Measurements from ENCODE around the gene ATXN7L1.

Gene ATXN7L1

GRCh38 chr7:105826143-105826542, 50.3 kb downstream of the ATXN7L1 start:
- no peak for DNase-seq

- DNase-seq = no peak
Measured at GRCh38 chr7:105825371-105825770, 51.0 kb downstream of the ATXN7L1 start.

DNA sequence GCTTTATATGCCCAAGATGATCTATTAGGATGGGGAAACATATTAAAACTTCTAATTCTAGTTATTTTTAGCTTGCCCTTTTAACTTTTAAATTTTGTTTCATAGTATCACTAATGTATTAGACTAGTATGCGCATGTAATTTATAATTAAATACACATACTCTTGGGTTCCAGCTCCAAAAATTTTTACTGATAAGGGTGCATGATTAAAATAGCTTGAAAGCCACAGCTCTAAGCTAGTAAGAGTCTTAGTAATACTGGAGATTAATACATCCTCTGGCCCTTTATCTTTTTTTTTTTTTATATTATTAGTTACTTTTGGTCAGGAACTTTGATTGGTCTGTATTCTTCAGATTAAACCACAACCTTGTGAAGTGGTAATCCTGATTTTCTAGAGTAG, 53.6 kb downstream of the ATXN7L1 start:
- DNase-seq = no peak

DNA sequence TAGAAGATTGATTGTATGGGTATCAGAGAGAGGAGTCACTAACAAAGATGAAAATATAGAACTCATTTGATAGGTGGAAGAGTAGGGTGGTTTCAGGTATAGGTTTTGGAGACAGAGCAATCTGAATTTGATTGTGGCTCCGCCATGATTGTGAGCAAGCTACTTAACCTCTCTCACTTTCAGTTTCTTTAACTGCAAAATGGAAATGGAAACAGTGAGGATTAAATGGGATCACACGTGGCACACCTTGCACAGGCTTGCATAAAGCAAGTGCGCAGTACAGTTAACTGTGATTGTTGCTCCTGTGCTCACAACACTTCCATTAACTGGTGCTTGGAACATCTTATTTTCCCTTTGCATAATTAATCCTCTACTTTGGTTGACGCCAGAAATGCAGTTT, 54.9 kb downstream of the ATXN7L1 start:
- DNase-seq = no peak

- no peak for DNase-seq
Measured at GRCh38 chr7:105820363-105821066, 55.9 kb downstream of the ATXN7L1 start.

DNA sequence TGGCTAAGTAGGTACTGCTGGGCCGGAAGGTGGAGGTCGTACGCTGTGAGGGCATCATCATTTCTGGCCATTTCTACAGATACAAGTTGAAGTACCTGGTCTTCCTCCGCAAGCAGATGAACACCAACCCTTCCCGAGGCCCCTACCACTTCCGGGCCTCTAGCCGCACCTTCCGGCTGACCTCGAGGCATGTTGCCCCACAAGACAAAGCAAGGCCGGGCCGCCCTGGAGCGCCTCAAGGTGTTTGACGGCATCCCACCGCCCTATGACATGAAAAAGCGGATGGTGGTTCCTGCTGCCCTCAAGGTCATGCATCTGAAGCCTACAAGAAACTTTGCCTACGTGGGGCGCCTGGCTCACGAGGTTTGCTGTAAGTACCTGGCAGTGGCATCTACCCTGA, 56.8 kb downstream of the ATXN7L1 start:
- no peak for DNase-seq

DNA sequence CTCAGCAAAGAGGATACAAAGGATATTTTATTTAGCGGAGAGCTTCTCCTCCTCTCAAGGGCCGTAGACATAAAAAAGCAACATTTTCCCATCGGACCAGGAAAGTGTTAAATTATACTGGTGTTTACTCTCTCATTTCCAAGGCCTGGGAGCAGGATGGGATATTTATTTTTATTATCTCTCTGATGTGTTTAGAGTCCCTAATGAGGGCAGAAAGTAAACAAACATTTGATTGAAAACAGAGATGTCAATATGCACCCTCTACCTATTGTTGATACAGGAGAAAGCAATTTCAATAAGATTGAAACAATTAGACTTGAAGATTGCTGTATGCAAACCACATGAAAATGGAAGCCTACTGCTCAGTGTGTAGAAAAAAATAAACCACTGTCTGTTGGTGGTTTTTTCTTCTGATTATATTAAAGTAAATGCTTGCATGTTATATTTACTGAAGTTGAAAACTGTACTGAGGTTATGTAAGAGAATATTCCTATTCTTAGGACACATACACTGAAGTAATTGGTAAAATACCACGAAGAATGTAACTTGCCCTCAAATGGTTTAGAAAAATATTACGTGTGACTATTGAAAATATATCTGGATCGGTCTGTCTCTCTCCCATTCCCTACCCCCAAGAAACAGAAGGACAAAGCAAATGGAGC, 59.3 kb downstream of the ATXN7L1 start:
- no peak for DNase-seq

GRCh38 chr7:105816266-105816843, 60.0 kb downstream of the ATXN7L1 start:
- DNase-seq = no peak

DNA sequence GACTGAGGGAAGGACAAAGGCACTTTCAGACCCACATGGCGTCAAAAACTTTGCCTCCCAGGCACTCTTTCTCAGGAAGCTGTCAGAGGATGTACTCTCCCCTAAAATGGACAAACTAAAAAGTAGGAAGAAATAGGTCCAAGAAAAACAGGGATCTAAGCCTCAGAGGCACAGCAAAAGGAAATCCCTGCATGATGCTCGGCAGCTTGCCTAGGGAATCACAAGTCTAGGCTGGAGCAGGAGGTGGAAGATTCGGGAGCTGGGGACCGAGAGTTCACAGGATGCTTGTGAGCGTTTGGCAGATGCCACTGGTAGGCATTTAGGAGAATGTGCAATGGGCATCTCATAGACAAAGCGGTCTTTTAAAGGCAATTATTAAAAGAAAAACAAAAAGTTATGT, 60.8 kb downstream of the ATXN7L1 start:
- DNase-seq = no peak

DNA sequence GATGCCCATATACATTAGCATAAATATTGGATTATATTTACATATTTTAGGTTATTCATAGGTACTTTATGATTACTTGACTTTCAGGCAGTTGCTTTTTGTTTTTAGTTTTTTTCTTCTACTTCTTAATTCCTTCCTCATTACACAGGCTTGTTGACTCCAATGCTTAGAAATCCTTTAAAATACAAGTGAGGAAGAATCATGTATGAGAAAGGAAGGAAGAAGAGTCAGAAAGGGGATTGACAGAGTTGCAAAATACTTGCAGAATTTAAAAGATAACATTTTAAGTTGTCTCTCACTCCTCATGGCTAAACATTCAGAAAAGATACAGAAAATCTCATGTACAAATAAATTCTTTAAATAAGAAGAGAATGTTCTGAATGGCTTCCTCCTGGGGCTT, 61.9 kb downstream of the ATXN7L1 start:
- DNase-seq = no peak

DNA sequence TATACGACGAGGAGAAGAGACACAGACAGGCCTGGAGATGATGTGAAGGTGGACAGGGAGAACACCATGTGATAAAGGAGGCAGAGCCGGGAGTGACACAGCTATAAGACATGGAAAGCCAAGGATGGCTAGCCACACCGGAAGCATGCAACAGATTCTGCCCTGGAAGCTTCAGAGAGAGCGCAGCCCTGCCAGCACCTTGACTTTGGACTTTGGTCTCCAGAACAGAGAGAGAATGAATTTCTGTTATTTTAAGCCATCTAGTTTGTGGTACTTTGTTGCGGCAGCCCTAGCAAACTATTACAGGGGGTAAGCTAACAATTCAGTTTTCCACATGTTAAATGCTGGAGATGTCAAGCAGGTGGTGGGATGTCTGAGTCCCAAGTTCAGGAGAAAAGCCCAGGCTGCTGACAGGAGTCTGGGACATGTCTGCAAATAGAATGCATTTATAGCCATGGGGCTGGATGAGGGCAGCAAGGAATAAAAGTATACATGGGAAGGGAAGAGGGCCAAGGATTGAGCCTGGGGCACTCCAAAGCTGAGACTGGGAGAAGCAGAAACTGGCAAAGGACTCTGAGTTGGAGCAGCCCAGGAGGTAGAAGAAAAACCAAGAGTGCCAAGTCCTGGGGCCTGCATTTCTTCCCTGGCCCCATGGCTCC, 65.1 kb downstream of the ATXN7L1 start:
- no peak for DNase-seq

DNA sequence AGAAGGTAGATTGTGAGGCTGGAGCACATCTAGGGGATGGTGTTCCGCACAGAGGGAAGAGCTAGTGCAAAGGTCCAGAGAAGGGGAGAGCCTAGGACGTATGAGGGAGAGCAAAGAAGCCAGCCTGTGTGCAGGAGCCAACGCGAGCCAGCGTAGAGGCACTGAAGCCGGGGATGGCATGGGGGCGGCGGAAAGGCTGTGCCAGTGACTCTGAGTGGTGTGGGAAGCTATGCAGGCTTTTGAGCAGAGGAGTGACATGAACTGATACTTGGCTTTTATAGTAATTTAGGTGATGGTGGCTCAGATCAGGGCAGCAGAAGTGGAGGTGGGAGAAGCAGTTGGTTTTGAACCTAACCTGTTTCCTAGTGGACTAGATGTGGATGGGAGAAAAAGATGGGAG, 65.8 kb downstream of the ATXN7L1 start:
- DNase-seq = no peak

DNA sequence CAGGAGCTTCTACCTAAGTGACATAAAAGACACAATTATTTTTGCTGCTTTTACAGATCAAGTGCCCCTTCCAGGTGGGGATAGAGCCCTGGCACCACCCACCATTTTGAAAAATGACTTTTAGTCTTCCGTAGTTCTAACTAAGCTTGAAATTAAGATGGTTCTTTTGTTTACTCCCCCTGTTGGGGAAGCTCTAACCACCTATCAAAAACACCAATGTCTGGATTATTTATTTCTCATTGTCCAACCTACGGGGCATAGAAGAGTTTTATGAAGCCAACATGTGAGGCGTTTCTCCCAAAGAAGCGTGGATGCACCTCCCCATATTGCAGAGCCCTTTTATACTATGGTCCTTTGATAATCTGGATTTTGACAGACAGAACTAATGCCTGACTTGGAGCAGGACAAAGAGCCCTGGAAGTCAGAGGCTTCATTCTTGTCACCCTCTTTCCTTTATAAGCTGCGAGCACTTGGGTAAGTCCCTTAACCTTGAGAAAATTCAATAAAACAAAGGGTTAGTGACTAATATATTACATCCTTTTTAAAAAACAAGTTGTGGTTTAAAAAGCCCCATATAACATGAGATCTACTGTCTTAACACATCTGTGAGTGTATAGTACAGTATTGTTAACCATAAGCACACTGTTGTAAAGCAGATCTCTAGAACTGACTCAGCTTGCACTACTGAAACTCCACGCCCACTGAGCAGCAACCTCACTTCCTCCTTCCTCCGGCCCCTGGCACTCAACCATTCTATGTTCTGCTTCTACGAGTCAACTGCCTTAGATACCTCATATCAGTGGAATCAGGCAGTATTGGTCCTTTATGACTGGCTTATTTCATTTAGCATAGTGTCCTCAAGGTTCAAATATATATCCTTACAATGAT, 67.5 kb downstream of the ATXN7L1 start:
- no peak for DNase-seq

GRCh38 chr7:105808209-105808608, 68.2 kb downstream of the ATXN7L1 start:
- DNase-seq = no peak

DNA sequence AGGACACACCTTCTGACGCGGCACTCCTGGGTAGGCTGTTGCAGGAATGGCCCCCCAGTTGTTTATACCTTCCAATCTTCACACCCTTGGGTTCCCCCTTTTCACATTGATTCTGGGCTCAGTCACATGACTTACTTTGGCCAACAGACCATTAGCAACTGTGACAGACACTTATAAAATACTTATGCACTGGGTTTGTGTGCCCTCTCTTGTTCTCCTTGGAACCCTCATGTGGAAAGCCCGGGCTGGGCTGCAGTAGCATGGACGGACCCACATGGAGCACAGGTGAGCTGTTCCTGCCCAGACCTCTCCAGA, 69.0 kb downstream of the ATXN7L1 start:
- no peak for DNase-seq

- DNase-seq = no peak
Measured at GRCh38 chr7:105806592-105807447, 69.6 kb downstream of the ATXN7L1 start.

DNA sequence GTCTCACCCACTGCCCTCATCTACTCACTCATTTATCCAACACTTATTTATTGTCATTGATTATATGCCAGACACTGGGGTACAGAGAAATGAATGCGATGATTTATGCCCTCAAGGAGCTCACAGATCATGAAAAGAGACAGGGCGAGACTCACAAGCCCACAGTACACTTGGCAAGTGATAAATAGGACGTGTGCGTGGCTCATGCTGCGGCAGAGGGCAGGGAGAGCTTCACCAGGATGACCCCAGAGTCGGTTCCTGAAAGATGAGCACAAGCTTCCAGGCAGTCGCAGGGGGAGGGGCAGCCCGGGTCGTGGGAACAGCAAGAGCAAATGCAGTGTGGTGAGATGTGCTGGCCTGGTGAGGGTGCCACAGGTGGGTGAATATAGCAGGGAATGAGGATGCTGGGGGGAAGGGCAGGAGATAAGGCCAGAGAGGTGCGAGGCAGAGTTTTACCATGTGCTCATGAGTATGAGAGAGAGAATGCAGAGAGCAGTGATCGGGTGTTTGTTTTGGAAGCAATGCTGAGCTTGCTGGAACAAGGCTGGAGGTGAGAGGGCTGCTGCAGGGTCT, 70.9 kb downstream of the ATXN7L1 start:
- DNase-seq = no peak

DNA sequence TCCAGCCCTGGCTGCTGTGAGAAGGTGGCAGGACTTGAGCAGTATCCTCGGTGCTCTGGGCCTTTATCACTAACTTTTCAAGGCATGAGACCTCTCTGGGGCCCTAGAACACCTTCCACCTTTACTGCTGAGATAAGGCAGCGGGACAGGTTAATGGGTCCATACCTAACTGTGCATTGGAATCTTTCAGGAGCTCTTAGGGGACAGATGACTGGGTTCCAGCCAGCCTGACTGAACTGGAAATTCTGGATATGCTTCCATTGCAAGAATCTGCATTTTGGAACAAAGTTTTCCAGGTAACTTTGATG, 73.0 kb downstream of the ATXN7L1 start:
- no peak for DNase-seq

DNA sequence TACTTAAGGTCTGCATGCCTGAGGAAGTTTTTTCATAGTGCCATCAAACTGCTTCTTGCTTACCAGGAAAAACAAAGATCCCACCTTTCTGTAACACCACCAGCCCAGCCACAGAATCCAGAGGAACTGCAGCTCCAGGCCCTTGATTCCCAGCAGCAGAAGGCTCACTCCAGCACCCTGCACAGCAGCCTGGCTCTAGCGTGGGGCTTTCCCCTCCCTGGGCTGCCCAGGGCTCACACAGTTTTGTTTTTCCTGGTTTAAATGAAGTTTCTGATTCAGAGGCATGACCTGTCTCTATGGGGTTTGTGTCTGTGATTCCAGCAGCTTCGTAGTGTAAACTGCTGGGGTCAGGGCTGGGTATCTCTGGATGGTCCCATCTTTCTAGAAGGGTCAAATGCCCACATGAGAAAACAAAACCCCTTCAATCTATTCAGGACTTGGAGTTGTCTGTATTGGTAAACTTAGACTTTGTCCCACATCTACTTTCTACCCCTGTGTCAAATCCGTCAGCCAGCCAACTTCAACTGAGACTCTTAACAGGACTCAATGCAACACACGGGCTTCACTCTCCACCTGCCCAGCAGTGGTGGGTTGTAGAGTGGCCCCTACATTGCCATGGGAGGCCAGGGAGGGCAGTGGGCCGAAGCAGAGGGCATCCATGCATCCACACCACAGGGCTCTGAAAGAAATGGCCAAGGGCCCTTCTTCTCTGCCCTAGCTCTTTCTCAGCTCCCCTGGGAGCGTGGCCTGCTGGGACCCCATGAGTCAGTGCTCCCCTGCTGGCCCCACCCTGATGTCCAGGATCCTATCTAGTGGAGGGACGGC, 73.6 kb downstream of the ATXN7L1 start:
- no peak for DNase-seq

DNA sequence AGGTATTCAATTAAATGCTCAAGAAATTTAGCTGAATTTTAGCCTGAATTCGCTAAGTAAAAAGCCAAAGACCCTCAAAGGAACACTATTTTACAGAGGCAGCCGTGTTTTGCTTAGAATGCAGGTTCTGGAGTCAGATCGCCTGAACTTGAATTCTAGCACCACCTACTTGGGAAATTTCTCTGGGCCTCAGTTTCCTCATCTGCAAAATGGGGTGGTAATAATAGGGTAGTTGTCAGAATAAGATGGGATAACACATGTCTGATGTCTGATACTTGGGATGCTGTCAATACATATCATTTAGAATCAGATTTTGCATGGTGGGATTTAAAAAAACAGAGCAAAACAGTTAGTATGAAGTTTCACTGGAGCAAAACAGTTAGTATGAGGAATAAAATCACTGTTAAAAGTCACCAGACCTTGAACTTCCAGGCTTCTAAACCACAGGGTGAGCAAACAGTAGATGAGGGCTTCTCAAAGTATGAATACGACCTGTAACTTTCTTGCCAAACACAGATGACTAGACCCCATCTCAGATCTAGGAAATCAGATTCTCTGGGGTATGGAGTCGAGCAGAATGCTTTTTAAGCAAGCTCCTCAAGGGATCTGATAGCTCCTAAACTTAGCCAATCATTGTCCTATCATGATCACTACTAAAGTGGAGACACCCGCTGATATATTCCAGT, 75.4 kb downstream of the ATXN7L1 start:
- DNase-seq = no peak
